ENCODE data around the gene DHRSX. TPM values are rescaled to one million over a fixed set of nuclear protein-coding genes. Genes with fewer than 3 reads are reported as not detected.
"Not testable (repeated sequence)": the region's sequence is repeated elsewhere in the genome, so short reads cannot be mapped to it uniquely, and the experiment has no call there.

The DHRSX gene
- polyA plus RNA-seq, 2 donors: 2.5 to 5.9 TPM

DNA sequence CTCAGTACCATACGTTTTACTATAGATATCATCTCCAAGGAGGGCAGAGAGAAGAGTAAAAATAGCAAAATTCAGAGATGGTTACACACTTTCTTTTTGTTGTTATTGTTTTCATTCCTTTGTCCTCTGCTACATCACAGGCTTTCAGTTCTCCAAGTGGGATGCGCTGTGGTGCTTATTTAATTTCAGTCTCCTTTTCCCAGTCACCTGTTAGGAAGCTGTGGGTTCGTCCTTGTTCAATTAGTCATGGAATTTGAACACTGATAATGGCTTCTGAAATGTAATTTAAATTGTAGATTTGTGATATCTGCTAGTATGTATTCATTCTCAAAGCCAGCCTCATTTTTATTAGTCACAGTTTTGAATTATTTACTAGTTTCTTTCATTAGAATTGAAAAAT lies 38.8 kb upstream of the DHRSX start:
- Histone ChIP-seq H3K36me3 (ENCODE audit: control insufficient read depth in 2 of 2, insufficient read depth in 2 of 2, low read length in 1 of 2) (no peaks in the 10 kb centered on the region), H3K9me3 (ENCODE audit: control insufficient read depth in 2 of 2, insufficient read depth in 1 of 2, low read depth in 1 of 2, low read length in 1 of 2) (no peaks in the 10 kb centered on the region), H3K4me3 (ENCODE audit: low read depth in 1 of 2, low read length in 2 of 2) (no peak overlapping the region), H3K27ac (ENCODE audit: low read depth in 2 of 2, low read length in 1 of 2) (no peak overlapping the region), H3K27me3 (ENCODE audit: control insufficient read depth in 1 of 2, insufficient read depth in 2 of 2, low read length in 2 of 2) (no peaks in the 10 kb centered on the region), H3K4me1 (ENCODE audit: control insufficient read depth in 2 of 2, insufficient read depth in 2 of 2, low read length in 1 of 2) (no peaks in the 10 kb centered on the region)
- WGBS, 2 donors: 64 to 88% methylated on average over 3 of the region's 3 CpGs

DNA sequence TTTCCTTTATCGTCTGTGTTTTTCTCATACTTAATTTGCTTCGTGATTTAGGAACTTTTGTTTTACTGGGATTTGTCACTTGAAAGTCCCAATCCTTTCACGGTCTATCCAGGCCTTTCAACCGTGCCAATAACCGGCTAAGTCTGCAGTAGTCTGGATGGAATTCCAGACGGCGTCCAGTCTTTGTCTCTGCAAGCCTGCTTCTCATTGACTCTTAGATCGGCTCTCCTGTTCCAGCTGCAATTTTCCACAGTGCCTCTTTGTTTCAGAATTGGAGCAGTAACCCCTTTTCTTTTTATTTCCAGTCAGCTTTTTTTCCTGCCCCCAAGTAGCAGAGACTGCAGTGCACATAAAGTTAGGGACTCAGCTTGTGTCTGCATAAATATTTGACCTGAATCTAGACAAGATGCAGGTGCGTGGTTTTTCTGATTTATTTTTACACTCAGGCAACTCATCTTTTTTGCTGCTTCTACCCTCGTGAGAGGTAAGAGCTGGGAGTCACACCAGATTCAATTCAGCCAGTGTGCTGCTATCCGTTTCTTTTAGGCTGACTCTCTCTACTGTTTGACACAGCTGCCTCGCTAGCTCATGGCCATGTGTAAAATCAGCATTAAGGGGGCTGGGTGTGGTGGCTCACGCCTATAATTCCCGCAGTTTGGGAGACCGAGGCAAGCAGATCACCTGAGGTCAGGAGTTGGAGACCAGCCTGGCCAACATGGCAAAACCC lies 37.4 kb upstream of the DHRSX start:
- Histone ChIP-seq H3K4me3 (ENCODE audit: low read depth in 1 of 2, low read length in 2 of 2) (no peak overlapping the region), H3K36me3 (ENCODE audit: control insufficient read depth in 2 of 2, insufficient read depth in 2 of 2, low read length in 1 of 2) (no peaks in the 10 kb centered on the region), H3K27me3 (ENCODE audit: control insufficient read depth in 1 of 2, insufficient read depth in 2 of 2, low read length in 2 of 2) (no peaks in the 10 kb centered on the region), H3K27ac (ENCODE audit: low read depth in 2 of 2, low read length in 1 of 2) (no peak overlapping the region), H3K9me3 (ENCODE audit: control insufficient read depth in 2 of 2, insufficient read depth in 1 of 2, low read depth in 1 of 2, low read length in 1 of 2) (no peaks in the 10 kb centered on the region), H3K4me1 (ENCODE audit: control insufficient read depth in 2 of 2, insufficient read depth in 2 of 2, low read length in 1 of 2) (no peaks in the 10 kb centered on the region)
- WGBS, 2 donors: 54 to 60% methylated on average over 15 of the region's 15 CpGs

DNA sequence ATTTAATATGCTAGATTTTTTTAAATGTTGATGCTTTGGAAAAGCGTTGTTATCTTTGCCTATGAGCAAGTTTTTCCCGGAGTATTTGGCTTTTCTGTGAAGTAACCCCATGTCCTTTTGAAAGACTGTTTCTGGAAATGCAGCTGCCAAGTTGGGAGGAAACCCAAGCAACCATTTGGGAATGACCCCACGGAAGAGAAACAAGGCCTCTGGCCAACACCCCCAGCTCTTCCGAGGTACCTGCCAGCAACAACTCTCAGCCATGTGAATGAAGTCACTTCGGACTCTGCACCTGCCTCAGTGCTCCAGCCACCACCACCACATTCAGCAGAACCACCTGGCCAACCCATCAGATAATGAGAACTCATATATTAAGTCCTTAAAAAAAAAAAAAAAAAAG lies 36.2 kb upstream of the DHRSX start:
- no peaks in the 10 kb centered on the region for H3K9me3 ChIP-seq (ENCODE audit: control insufficient read depth in 2 of 2, insufficient read depth in 1 of 2, low read depth in 1 of 2, low read length in 1 of 2)
- H3K4me3 ChIP-seq (ENCODE audit: low read depth in 1 of 2, low read length in 2 of 2): no peak overlapping the region
- 64% methylated on average over 5 of the region's 5 CpGs for WGBS, 2 donors
- H3K27me3 ChIP-seq (ENCODE audit: control insufficient read depth in 1 of 2, insufficient read depth in 2 of 2, low read length in 2 of 2): no peaks in the 10 kb centered on the region
- H3K4me1 ChIP-seq (ENCODE audit: control insufficient read depth in 2 of 2, insufficient read depth in 2 of 2, low read length in 1 of 2): no peaks in the 10 kb centered on the region
- no peak overlapping the region for H3K27ac ChIP-seq (ENCODE audit: low read depth in 2 of 2, low read length in 1 of 2)
- no peaks in the 10 kb centered on the region for H3K36me3 ChIP-seq (ENCODE audit: control insufficient read depth in 2 of 2, insufficient read depth in 2 of 2, low read length in 1 of 2)

DNA sequence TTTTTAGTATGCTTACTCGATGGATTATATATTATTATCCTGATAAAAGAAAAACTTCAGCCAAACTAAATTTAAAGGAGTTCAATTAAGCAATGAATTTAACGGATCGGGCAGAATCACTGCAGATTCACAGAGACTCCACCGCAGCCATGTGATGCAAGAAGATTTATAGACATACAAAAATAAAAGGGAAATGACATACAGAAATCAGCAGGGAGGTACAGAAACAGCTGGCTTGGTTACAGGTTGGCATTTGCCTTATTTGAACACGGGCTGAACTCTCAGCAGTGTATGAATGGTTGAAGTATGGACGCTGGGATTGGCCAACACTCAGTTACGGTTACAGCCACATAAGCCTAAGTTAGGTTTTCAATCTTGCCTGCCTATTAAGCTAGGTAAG lies 35.4 kb upstream of the DHRSX start:
- 78 to 82% methylated on average over 7 of the region's 7 CpGs for WGBS, 2 donors
- Histone ChIP-seq H3K36me3 (ENCODE audit: control insufficient read depth in 2 of 2, insufficient read depth in 2 of 2, low read length in 1 of 2) (no peaks in the 10 kb centered on the region), H3K4me1 (ENCODE audit: control insufficient read depth in 2 of 2, insufficient read depth in 2 of 2, low read length in 1 of 2) (no peaks in the 10 kb centered on the region), H3K27ac (ENCODE audit: low read depth in 2 of 2, low read length in 1 of 2) (no peak overlapping the region), H3K27me3 (ENCODE audit: control insufficient read depth in 1 of 2, insufficient read depth in 2 of 2, low read length in 2 of 2) (no peaks in the 10 kb centered on the region), H3K4me3 (ENCODE audit: low read depth in 1 of 2, low read length in 2 of 2) (no peak overlapping the region), H3K9me3 (ENCODE audit: control insufficient read depth in 2 of 2, insufficient read depth in 1 of 2, low read depth in 1 of 2, low read length in 1 of 2) (no peaks in the 10 kb centered on the region)

DNA sequence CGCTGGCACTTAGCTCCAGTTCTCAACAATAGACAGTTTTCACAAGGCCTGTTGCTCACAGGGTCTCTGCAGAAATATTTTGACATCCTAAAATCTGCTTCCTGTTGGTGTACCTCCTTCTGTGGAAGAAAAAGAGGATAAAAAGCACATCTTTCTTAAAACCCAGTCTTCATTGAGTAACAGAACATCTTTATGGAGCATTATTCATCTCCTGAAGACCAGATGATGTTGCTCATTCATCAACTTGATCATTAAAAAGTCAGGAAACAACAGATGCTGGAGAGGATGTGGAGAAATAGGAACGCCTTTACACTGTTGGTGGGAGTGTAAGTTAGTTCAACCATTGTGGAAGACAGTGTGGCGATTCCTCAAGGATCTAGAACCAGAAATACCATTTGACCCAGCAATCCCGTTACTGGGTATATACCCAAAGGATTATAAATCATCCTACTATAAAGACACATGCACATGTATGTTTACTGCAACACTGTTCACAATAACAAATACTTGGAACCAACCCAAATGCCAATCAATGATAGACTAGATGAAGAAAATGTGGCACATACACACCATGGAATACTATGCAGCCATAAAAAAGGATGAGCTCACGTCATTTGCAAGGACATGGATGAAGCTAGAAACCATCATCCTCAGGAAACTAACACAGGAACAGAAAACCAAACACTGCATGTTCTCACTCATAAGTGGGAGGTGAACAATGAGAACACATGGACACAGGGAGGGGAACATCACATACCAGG lies 33.7 kb upstream of the DHRSX start:
- not testable (repeated sequence) for H3K4me3 ChIP-seq (ENCODE audit: low read depth in 1 of 2, low read length in 2 of 2); H3K36me3 ChIP-seq (ENCODE audit: control insufficient read depth in 2 of 2, insufficient read depth in 2 of 2, low read length in 1 of 2); H3K27ac ChIP-seq (ENCODE audit: low read depth in 2 of 2, low read length in 1 of 2); H3K27me3 ChIP-seq (ENCODE audit: control insufficient read depth in 1 of 2, insufficient read depth in 2 of 2, low read length in 2 of 2); H3K4me1 ChIP-seq (ENCODE audit: control insufficient read depth in 2 of 2, insufficient read depth in 2 of 2, low read length in 1 of 2); H3K9me3 ChIP-seq (ENCODE audit: control insufficient read depth in 2 of 2, insufficient read depth in 1 of 2, low read depth in 1 of 2, low read length in 1 of 2)
- 52 to 66% methylated on average over 4 to 5 of the region's 5 CpGs for WGBS, 2 donors

DNA sequence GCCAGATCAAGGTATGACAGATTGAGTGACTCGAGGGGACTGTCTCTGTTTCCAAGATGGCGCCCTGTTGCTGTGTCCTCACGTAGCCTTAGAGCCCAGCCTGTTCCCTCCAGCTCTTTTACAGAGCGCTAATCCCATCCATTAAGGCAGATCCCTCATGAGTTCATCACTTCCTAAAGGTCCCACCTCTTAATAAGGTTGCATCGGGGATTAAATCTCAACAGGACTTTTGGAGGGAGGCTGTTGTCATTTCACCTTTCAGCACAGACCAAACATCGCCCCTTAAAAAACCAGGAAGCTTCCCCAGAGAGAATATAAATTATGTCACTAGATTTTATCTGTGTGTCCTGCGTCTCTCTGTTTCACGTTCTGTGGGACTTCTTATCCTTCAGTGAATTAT lies 32.6 kb upstream of the DHRSX start:
- Histone ChIP-seq H3K4me3 (ENCODE audit: low read depth in 1 of 2, low read length in 2 of 2) (no peak overlapping the region), H3K27me3 (ENCODE audit: control insufficient read depth in 1 of 2, insufficient read depth in 2 of 2, low read length in 2 of 2) (no peaks in the 10 kb centered on the region), H3K27ac (ENCODE audit: low read depth in 2 of 2, low read length in 1 of 2) (peak overlapping the region in 1 of 2 donors; percentile 42), H3K9me3 (ENCODE audit: control insufficient read depth in 2 of 2, insufficient read depth in 1 of 2, low read depth in 1 of 2, low read length in 1 of 2) (no peaks in the 10 kb centered on the region), H3K36me3 (ENCODE audit: control insufficient read depth in 2 of 2, insufficient read depth in 2 of 2, low read length in 1 of 2) (no peaks in the 10 kb centered on the region), H3K4me1 (ENCODE audit: control insufficient read depth in 2 of 2, insufficient read depth in 2 of 2, low read length in 1 of 2) (no peaks in the 10 kb centered on the region)
- 41 to 49% methylated on average over 8 of the region's 8 CpGs for WGBS, 2 donors

DNA sequence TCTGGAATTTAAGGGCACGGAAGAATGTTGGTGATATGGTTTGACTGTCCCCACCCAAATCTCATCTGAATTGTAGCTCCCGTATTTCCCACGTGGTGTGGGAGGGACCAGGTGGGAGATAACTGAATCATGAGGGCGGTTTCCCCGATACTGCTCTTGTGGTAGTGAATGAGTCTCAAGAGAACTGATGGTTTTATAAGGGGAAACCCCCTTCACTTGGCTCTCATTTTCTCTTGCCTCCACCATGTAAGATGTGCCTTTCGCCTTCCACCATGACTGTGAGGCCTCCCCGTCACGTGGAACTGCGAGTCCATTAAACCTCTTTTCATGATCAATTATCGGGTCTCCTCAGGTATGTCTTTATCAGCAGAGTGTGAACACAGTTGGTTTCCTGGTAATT lies 25.6 kb upstream of the DHRSX start:
- 81 to 86% methylated on average over 10 of the region's 10 CpGs for WGBS, 2 donors
- Histone ChIP-seq H3K4me1 (ENCODE audit: control insufficient read depth in 2 of 2, insufficient read depth in 2 of 2, low read length in 1 of 2) (no peaks in the 10 kb centered on the region), H3K4me3 (ENCODE audit: low read depth in 1 of 2, low read length in 2 of 2) (no peak overlapping the region), H3K27ac (ENCODE audit: low read depth in 2 of 2, low read length in 1 of 2) (no peak overlapping the region), H3K27me3 (ENCODE audit: control insufficient read depth in 1 of 2, insufficient read depth in 2 of 2, low read length in 2 of 2) (no peaks in the 10 kb centered on the region), H3K9me3 (ENCODE audit: control insufficient read depth in 2 of 2, insufficient read depth in 1 of 2, low read depth in 1 of 2, low read length in 1 of 2) (no peaks in the 10 kb centered on the region), H3K36me3 (ENCODE audit: control insufficient read depth in 2 of 2, insufficient read depth in 2 of 2, low read length in 1 of 2) (no peaks in the 10 kb centered on the region)

DNA sequence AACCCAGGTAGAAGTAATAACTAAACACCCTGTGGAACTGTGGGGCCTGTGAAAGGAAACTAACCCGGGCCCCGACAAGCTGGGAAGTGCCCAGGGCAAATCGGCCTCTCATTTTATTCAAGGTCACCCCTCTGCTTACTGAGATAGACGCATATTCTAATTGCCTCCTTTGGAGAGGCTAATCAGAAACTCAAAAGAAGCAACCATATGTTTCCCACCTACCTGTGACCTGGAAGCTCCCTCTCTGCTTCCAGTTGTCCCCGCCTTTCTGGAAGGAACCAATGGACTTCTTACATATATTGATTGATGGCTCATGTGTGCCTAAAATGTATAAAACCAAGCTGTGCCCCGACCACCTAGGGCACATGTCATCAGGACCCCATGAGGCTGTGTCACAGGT lies 23.1 kb upstream of the DHRSX start:
- no peak overlapping the region for H3K4me3 ChIP-seq (ENCODE audit: low read depth in 1 of 2, low read length in 2 of 2)
- H3K4me1 ChIP-seq (ENCODE audit: control insufficient read depth in 2 of 2, insufficient read depth in 2 of 2, low read length in 1 of 2): no peaks in the 10 kb centered on the region
- no peaks in the 10 kb centered on the region for H3K36me3 ChIP-seq (ENCODE audit: control insufficient read depth in 2 of 2, insufficient read depth in 2 of 2, low read length in 1 of 2)
- H3K9me3 ChIP-seq (ENCODE audit: control insufficient read depth in 2 of 2, insufficient read depth in 1 of 2, low read depth in 1 of 2, low read length in 1 of 2): no peaks in the 10 kb centered on the region
- 69 to 79% methylated on average over 6 of the region's 6 CpGs for WGBS, 2 donors
- H3K27ac ChIP-seq (ENCODE audit: low read depth in 2 of 2, low read length in 1 of 2): no peak overlapping the region
- H3K27me3 ChIP-seq (ENCODE audit: control insufficient read depth in 1 of 2, insufficient read depth in 2 of 2, low read length in 2 of 2): no peaks in the 10 kb centered on the region

DNA sequence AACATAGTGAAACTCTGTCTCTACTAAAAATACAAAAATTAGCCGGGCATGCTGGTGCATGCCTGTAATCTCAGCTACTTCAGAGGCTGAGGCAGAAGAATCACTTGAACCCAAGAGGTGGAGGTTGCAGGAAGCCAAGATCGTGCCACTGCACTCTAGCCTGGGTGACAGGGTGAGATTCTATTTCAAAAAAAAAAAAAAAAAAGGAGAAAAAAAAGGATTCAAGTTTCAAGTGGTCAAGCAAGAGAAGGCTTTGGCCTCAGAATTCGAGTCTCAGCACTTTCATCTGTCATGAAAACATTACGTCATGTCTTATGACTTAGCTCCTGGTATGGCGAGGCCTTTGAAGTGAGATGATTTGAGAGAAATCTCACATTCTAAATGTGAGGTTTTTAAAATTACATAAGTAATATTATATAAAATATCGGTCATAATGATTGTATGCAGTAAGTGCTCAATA lies 21.2 kb upstream of the DHRSX start:
- Histone ChIP-seq H3K27me3 (ENCODE audit: control insufficient read depth in 1 of 2, insufficient read depth in 2 of 2, low read length in 2 of 2) (no peaks in the 10 kb centered on the region), H3K4me1 (ENCODE audit: control insufficient read depth in 2 of 2, insufficient read depth in 2 of 2, low read length in 1 of 2) (no peaks in the 10 kb centered on the region), H3K36me3 (ENCODE audit: control insufficient read depth in 2 of 2, insufficient read depth in 2 of 2, low read length in 1 of 2) (no peaks in the 10 kb centered on the region), H3K4me3 (ENCODE audit: low read depth in 1 of 2, low read length in 2 of 2) (no peak overlapping the region), H3K27ac (ENCODE audit: low read depth in 2 of 2, low read length in 1 of 2) (no peak overlapping the region), H3K9me3 (ENCODE audit: control insufficient read depth in 2 of 2, insufficient read depth in 1 of 2, low read depth in 1 of 2, low read length in 1 of 2) (no peaks in the 10 kb centered on the region)
- 82 to 84% methylated on average over 6 of the region's 6 CpGs for WGBS, 2 donors
